Thyroid gland (tissue), 4 donors: ENCODE data around the gene TAS1R3.

Experiments
- POLR2A ChIP-seq, 2 donors: fragments of 450-650 bp; IDR thresholded peaks; one replicate each; pipeline ENCODE4 v1.6.1; 2017; ENCODE audit warnings: antibody characterized with exemption in 2 of 2, mild to moderate bottlenecking in 2 of 2, moderate library complexity in 1 of 2
- TF ChIP-seq, protein P1 (sequence below), 6 experiments: fragments of 200-600 bp in 3 of 6; fragments of 450-650 bp in 3 of 6; sonication (generic) in 3 of 6; IDR thresholded peaks; one replicate each; pipeline ENCODE4 v1.5.1; 2016 to 2019; ENCODE audit warnings: antibody characterized with exemption in 6 of 6, mild to moderate bottlenecking in 2 of 6, inconsistent platforms in 1 of 6, moderate library complexity in 1 of 6

DNA sequence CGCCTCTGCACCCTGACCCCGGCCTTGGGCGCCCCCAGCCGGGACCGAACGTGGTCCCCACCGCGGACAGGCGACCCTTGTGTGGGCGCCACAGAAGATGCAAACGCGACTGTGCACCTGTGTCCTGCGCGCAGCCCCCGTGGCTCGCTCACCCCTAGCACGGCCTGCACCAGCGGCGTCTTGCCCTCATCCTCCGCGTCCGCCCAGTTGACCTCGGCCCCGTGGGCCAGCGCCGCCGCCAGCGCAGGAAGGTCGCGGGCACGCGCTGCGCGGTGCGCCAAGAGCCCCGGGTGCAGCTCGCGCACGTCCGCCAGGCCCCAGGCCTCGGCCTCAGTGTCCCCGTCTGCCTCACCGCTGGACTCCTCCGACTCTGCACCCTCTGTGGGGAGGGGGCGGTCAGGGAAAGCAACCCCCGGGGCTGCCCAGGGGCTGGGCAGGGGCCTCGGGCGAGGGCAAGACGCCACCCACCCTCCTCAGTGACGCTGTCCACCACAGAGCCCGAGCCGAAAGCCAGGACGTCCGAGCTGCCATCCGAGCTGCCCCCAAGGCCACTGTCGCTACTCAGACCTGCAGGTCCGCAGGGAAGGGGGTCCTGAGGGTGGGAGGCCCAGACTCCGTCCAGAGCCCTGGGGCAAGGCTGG, 36.7 kb upstream of the TAS1R3 start:
- TF ChIP-seq, protein P1, sequence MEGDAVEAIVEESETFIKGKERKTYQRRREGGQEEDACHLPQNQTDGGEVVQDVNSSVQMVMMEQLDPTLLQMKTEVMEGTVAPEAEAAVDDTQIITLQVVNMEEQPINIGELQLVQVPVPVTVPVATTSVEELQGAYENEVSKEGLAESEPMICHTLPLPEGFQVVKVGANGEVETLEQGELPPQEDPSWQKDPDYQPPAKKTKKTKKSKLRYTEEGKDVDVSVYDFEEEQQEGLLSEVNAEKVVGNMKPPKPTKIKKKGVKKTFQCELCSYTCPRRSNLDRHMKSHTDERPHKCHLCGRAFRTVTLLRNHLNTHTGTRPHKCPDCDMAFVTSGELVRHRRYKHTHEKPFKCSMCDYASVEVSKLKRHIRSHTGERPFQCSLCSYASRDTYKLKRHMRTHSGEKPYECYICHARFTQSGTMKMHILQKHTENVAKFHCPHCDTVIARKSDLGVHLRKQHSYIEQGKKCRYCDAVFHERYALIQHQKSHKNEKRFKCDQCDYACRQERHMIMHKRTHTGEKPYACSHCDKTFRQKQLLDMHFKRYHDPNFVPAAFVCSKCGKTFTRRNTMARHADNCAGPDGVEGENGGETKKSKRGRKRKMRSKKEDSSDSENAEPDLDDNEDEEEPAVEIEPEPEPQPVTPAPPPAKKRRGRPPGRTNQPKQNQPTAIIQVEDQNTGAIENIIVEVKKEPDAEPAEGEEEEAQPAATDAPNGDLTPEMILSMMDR (IDR thresholded peaks at IDR 0.05) = no peak
- no peak for TF ChIP-seq POLR2A (IDR thresholded peaks at IDR 0.05)
